ENCODE measurements around the gene GJC2.

DNA sequence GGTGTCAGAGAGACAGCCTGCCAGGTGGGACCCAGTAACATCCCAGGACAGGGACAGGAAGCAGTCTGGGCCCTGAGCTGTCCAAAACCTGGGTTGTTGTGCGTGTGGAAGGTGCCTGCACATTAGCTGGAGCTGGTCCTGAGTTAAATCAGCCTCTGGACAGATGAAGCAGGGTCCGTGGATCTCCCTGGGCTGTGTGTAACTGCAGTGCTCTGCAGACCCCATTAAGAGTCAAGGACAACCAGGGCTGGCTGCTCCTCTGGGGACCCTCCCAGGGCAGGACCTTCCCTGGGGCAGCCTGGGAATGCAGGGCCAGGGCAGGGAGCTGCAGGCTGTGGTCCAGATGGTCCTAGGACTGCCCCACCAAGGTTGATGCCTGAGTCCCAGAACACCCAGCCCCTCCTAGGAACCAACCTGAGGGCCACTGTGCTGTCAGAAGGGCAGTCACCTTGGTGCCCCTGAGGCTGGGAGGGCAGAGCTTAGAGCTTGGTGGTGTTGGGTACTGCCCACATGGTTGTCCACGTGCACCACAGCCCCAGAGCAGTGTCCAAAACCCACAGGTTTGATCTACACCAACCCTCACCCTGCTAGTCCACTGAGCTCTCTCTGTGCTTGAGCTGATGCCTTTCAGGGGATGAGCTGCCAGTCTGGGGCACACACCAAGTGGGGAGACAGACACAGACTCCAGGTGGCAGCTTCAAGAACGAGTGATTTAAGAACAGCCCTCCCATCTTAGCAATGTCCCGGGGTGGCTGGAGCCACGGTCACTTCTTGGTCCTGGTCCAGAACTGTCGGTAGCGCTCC is 43.5 kb upstream of the GJC2 start:
- TF ChIP-seq POLR2AphosphoS5 (IDR thresholded peaks at IDR 0.05; ENCODE audit: low read depth, low read length) = no peak
- TF ChIP-seq TAF1 (IDR thresholded peaks at IDR 0.05; ENCODE audit: borderline replicate concordance, insufficient read depth, low read length) = no peak
- TF ChIP-seq, protein P1, sequence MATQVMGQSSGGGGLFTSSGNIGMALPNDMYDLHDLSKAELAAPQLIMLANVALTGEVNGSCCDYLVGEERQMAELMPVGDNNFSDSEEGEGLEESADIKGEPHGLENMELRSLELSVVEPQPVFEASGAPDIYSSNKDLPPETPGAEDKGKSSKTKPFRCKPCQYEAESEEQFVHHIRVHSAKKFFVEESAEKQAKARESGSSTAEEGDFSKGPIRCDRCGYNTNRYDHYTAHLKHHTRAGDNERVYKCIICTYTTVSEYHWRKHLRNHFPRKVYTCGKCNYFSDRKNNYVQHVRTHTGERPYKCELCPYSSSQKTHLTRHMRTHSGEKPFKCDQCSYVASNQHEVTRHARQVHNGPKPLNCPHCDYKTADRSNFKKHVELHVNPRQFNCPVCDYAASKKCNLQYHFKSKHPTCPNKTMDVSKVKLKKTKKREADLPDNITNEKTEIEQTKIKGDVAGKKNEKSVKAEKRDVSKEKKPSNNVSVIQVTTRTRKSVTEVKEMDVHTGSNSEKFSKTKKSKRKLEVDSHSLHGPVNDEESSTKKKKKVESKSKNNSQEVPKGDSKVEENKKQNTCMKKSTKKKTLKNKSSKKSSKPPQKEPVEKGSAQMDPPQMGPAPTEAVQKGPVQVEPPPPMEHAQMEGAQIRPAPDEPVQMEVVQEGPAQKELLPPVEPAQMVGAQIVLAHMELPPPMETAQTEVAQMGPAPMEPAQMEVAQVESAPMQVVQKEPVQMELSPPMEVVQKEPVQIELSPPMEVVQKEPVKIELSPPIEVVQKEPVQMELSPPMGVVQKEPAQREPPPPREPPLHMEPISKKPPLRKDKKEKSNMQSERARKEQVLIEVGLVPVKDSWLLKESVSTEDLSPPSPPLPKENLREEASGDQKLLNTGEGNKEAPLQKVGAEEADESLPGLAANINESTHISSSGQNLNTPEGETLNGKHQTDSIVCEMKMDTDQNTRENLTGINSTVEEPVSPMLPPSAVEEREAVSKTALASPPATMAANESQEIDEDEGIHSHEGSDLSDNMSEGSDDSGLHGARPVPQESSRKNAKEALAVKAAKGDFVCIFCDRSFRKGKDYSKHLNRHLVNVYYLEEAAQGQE (IDR thresholded peaks at IDR 0.05; ENCODE audit: insufficient read depth in 1 of 2, low read depth in 2 of 2, low read length in 2 of 2) = no peak
- no peak for TF ChIP-seq SIN3A (IDR thresholded peaks at IDR 0.05; ENCODE audit: borderline replicate concordance, insufficient read depth, low read length)
